D721Med (cell line): ENCODE data around the gene SH3RF3.

Source experiments
- DNase-seq: peaks from one replicate; pipeline ENCODE4 v3.0.0; 2011; ENCODE audit warnings: low spot score; ENCODE audit not compliant: insufficient read length
- FAIRE-seq: peaks from 2 replicates; lab custom pipeline; 2011; peaks lifted over from hg19 to GRCh38; lab: Jason Lieb, UNC
- TF ChIP-seq, protein P1 (sequence below): IDR thresholded peaks from 2 replicates; pipeline ENCODE4 v1.5.1; 2012; ENCODE audit warnings: mild to moderate bottlenecking, control low read depth; ENCODE audit not compliant: insufficient read depth; ENCODE audit errors: missing control alignments

SH3RF3 gene

DNA sequence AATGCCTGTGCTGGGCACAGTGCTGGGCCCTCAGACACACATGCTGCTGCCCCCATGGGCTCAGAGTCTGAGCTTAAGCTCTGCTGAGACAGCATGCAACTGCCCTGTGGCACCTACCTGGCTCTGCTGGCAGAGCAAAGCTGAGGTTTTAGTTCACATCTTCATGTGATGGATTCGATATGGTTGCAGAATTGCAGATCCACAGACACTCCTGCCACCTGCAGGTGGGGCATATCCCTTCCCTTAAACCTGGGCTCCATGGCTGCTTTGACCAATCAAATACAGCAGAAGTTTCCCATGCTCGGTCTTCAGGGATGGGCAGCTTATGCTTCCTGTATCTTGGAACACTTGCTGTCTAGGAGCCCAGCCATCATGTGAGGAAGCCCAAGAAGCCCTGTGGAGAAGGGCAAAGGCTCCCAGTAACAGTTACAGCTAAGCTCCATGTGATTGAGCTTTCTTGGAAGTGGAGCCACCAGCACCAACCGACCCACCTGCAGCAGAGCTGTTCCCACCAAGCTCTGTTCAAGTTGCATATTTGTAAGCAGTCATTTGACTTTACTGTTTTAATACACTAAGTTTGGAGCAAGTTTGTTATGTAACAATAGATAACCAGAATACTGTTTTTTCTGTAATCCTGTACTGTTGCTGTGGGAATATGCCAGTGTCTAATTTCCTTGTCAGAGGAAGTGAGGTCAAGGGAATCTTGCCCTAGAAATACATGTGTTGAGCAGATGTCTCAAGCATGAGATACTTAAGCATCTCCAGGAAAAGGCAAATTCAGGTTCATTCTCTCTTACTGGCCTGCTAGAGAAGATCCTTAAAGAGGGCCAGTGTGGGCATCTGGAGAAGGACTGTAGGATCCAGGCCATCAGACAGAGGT lies 79.3 kb downstream of the SH3RF3 start:
- FAIRE-seq (no peak), DNase-seq (no peak)
- TF ChIP-seq, protein P1, sequence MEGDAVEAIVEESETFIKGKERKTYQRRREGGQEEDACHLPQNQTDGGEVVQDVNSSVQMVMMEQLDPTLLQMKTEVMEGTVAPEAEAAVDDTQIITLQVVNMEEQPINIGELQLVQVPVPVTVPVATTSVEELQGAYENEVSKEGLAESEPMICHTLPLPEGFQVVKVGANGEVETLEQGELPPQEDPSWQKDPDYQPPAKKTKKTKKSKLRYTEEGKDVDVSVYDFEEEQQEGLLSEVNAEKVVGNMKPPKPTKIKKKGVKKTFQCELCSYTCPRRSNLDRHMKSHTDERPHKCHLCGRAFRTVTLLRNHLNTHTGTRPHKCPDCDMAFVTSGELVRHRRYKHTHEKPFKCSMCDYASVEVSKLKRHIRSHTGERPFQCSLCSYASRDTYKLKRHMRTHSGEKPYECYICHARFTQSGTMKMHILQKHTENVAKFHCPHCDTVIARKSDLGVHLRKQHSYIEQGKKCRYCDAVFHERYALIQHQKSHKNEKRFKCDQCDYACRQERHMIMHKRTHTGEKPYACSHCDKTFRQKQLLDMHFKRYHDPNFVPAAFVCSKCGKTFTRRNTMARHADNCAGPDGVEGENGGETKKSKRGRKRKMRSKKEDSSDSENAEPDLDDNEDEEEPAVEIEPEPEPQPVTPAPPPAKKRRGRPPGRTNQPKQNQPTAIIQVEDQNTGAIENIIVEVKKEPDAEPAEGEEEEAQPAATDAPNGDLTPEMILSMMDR = peak; percentile 33

DNA sequence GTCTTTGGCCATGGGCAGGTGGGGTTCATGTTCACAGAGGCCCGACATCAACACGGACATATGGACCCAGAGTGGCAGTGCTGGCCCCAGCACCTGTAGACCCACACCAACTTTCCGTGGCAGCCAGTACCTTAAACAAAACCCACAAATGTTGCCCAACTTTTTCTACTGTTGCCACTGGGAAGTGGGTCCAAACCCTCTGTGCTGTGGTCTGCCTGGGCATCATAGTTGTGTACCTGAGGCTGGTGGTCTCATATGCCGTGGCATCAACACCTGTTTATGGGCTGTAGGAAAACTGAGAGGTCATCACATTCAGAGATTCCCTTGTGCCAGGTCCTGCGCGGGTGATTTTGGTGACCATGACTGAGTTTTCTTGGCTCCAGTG lies 79.9 kb downstream of the SH3RF3 start:
- no peak for FAIRE-seq
- DNase-seq = no peak
- TF ChIP-seq, protein P1 = no peak

DNA sequence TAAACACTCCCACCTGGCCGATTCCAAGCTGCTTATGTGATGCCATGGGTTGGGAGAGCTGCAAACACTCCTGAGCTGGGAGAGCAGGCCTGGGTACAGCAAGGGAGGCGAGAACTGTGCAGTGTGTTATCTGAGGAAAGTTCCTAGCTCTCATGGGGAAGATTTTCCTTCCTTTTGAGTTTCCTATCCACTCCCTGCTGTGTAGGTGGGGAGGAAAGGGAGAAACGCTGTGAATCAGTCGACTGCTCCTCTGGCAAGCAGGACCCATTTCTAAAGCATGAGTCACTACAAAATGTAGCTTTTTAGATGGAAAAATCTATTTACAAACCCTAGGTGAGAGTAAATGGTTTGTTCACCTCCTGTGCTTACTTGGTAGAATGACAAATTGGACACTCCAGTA lies 80.4 kb downstream of the SH3RF3 start:
- FAIRE-seq = no peak
- TF ChIP-seq, protein P1 = no peak
- DNase-seq = no peak

DNA sequence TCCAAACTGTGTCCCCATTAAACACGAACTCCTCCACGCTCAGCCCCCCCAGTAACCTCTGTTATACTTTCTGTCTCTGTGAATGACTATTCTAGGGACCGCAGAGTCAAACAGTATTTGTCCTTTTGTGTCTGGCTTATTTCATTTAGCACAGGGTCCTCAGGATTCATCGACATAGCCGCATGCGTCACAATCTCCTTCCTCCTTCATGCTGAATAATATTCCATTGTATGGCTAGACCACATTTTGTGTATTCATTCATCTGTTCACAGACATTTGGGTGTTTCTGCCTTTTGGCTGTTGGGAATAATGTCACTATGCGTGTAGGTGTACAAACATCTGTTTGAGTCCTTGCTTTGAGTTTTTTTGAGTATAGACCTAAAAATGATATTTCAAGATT lies 80.9 kb downstream of the SH3RF3 start:
- DNase-seq (no peak), FAIRE-seq (no peak)
- TF ChIP-seq, protein P1 = no peak

DNA sequence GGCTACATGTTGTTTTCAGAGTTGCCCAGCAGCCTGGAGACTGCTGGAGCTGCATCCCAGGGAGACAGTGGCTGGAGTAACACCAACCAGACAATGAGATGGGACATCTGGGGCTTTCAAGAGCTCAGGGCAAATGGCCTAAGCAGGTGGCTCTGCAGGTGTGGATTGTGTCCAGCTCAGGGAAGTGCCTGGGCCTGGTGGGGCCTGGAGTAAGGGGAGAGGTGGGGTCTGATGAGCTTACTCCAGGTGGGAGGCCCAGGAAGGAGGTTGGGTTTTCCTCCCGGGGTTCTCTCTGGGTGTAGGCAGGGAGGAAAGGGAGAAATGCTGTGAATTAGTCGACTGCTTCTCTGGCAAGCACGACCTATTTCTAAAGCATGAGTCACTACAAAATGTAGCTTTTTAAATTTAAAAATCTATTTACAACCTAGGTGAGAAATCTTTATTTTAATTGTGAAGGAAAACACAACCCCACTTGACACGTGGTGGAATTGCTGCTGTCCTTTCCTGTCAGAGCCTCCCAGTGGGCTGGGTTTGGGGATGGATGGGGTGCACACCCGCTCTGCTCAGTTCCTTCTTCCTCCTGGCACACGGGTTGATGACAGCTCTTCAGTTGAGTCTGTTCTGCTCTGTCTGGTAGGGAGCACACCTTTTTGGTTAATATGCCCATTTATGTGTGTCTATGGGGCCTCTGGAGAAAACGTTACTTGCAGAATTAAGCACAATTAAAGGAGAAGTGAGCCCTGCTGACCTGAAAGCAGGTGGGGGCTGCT lies 81.6 kb downstream of the SH3RF3 start:
- TF ChIP-seq, protein P1 = no peak
- no peak for DNase-seq
- FAIRE-seq = no peak

DNA sequence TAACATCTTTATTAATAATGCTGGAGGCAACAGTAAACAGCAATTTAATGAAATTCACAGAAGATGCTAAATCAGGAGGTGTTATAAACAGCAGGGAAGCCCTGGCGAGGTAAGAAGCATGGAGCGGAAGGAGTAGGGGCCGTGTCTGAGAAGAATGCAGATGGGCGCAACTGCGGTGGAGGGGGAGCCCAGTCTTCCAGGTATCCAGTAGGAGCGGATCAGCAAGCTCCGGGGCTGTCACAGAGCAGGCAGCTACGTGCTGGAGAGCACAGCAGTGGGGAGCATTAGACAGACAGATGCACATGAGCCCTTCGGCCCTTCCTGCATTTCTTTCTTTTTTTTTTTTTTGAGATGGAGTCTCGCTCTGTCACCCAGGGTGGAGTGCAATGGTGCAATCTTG lies 82.3 kb downstream of the SH3RF3 start:
- FAIRE-seq (no peak), DNase-seq (no peak)
- TF ChIP-seq, protein P1 = no peak
